Right lobe of liver (tissue), 4 donors: ENCODE data around the gene DCAF15.

Experiments
- POLR2A ChIP-seq: fragments of 450-650 bp; IDR thresholded peaks from one replicate; pipeline ENCODE4 v1.6.1; 2017; ENCODE audit warnings: antibody characterized with exemption, mild to moderate bottlenecking
- TF ChIP-seq, protein P1 (sequence below), 4 donors: fragments of 200-600 bp in 3 of 4; fragments of 450-650 bp in 1 of 4; IDR thresholded peaks; one replicate each; pipeline versions ENCODE4 v1.5.1 to v1.8.0; 2016 to 2022; ENCODE audit warnings: antibody characterized with exemption in 4 of 4, mild to moderate bottlenecking in 2 of 4
- donor health status: DM: no; HTN: no; CAD: no.
- donor health status: DM: no; HTN: no; CAD: no.
- donor health status: DM: no; HTN: yes; CAD: no.

DNA sequence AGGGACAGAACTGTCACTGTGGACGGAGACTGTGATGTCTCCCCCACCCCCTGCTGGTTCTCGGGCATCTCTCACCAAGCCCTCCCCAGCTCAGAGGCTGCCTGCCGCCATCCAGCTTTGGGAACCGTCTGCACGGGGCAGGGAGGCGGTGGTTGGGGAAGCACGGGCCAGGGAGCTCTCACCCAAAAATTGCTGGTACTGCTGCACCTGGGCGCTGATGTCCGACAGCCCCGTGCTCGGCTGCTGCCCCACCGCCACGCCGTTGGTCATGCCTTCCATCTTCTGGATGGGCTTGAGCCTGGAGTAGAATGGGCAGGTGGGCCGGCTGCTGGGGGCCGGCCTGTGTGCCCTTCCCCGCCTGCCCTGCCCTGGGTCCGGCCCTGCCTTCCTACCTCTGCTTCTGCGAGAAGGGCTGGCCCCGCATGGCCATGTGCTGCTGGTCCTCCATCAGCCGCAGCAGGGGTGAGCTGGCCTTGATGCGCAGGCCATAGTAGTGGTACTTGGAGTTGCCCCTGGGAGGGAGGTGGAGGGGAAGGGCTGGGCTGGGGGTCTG lies 16.1 kb downstream of the DCAF15 start:
- TF ChIP-seq, protein P1, sequence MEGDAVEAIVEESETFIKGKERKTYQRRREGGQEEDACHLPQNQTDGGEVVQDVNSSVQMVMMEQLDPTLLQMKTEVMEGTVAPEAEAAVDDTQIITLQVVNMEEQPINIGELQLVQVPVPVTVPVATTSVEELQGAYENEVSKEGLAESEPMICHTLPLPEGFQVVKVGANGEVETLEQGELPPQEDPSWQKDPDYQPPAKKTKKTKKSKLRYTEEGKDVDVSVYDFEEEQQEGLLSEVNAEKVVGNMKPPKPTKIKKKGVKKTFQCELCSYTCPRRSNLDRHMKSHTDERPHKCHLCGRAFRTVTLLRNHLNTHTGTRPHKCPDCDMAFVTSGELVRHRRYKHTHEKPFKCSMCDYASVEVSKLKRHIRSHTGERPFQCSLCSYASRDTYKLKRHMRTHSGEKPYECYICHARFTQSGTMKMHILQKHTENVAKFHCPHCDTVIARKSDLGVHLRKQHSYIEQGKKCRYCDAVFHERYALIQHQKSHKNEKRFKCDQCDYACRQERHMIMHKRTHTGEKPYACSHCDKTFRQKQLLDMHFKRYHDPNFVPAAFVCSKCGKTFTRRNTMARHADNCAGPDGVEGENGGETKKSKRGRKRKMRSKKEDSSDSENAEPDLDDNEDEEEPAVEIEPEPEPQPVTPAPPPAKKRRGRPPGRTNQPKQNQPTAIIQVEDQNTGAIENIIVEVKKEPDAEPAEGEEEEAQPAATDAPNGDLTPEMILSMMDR (IDR thresholded peaks at IDR 0.05), result no peak
- TF ChIP-seq POLR2A, result no peak
